Gastrocnemius medialis (tissue), 4 donors: ENCODE results near the gene FSIP1. TPM values are rescaled to one million over a fixed set of nuclear protein-coding genes. Genes with fewer than 3 reads are reported as not detected.

ENCODE experiments used
- ATAC-seq, 2 donors: fragments of 150-250 bp; one replicate each; pipeline ENCODE4 v1.9.1; 2016
- DNase-seq, 2 donors: peaks; one replicate each; pipeline ENCODE4 v3.0.0-alpha.2; 2019
- H3K27ac ChIP-seq, 4 donors: fragments of 200-600 bp; sonication (generic); 1 replicate in 1 of 4; 2 replicates in 3 of 4; pipeline ENCODE4 v1.5.1; 2016 to 2018; ENCODE audit warnings: mild to moderate bottlenecking in 2 of 4, moderate library complexity in 1 of 4
- H3K27me3 ChIP-seq, 3 donors: fragments of 200-600 bp; sonication (generic) in 2 of 3; 1 replicate in 1 of 3; 2 replicates in 2 of 3; pipeline versions ENCODE4 v1.5.1 to v1.6.0; 2016 to 2019; ENCODE audit warnings: mild to moderate bottlenecking in 1 of 3, moderate library complexity in 1 of 3
- H3K36me3 ChIP-seq, 2 donors: fragments of 200-600 bp; sonication (generic) in 1 of 2; one replicate each; pipeline ENCODE4 v1.5.1; 2017 to 2018
- H3K4me1 ChIP-seq, 2 donors: fragments of 200-600 bp; sonication (generic) in 1 of 2; one replicate each; pipeline ENCODE4 v1.5.1; 2016 to 2017; ENCODE audit warnings: mild to moderate bottlenecking in 2 of 2
- H3K4me3 ChIP-seq, 4 donors: fragments of 200-600 bp; sonication (generic) in 3 of 4; 1 replicate in 1 of 4; 2 replicates in 3 of 4; pipeline ENCODE4 v1.5.1; 2016 to 2019; ENCODE audit warnings: mild to moderate bottlenecking in 2 of 4
- H3K9me3 ChIP-seq, 3 donors: fragments of 200-600 bp; sonication (generic) in 2 of 3; 1 replicate in 1 of 3; 2 replicates in 2 of 3; pipeline ENCODE4 v1.5.1; 2016 to 2019
- CTCF ChIP-seq, 5 experiments: fragments of 450-650 bp in 3 of 5; fragments of 200-600 bp in 2 of 5; sonication (generic) in 2 of 5; IDR thresholded peaks in 4 of 5; conservative IDR thresholded peaks in 1 of 5; 1 replicate in 4 of 5; 2 replicates in 1 of 5; pipeline ENCODE4 v1.5.1; 2016 to 2019; ENCODE audit warnings: antibody characterized with exemption in 5 of 5, mild to moderate bottlenecking in 3 of 5, moderate library complexity in 3 of 5
- POLR2A ChIP-seq, 2 donors: fragments of 450-650 bp; IDR thresholded peaks; one replicate each; pipeline ENCODE4 v1.6.1; 2017; ENCODE audit warnings: antibody characterized with exemption in 2 of 2, mild to moderate bottlenecking in 2 of 2, moderate library complexity in 2 of 2
- in situ Hi-C, 4 donors: fragments of 200-750 bp; cut with MboI; loops; one replicate each; pipeline versions ENCODE4 v1.15.0 to v1.8.0; 2017; ENCODE audit warnings: low sequenced_read_pairs in 4 of 4
- intact Hi-C: fragments of 100-400 bp; cut with DNase I; formaldehyde crosslinking; loops from one replicate; pipeline ENCODE4 v1.15.1; 2023; ENCODE audit warnings: low total_unique reads
- total RNA-seq, 4 donors: library from RNA; depleted of rRNA; stranded (reverse); fragments of >200 nt; gene quantifications; one replicate each; pipeline versions ENCODE4 v1.1.0 to v1.2.3, GENCODE V29; 2016

FSIP1 gene
- total RNA-seq, 4 donors from 2014 or later = 0.11 to 23.9 (median 1.0) TPM; not detected in 1

- no peaks in the 10 kb centered on the region for H3K27me3 ChIP-seq
- H3K4me3 ChIP-seq = no peak overlapping the region
- no peaks in the 10 kb centered on the region for H3K9me3 ChIP-seq
- in situ Hi-C loops = loop anchor here in 2 of 4 donors (25.0 kb wide), 2 partner anchors 136 to 361 kb away; partner anchors contain the start of gene GPR176 (in 1 of the 2)
- no peak overlapping the region for H3K27ac ChIP-seq
- no peak for ATAC-seq
- peaks cover 0 to under 1% of the 10 kb centered on the region in 2 donors for H3K4me1 ChIP-seq
- no peak for DNase-seq
- TF ChIP-seq POLR2A (IDR thresholded peaks at IDR 0.05) (no peak), CTCF (IDR thresholded peaks at IDR 0.05 in 4 of 5, conservative IDR thresholded peaks at IDR 0.05 in 1 of 5) (no peak)
- no peaks in the 10 kb centered on the region for H3K36me3 ChIP-seq
- intact Hi-C loops = no loop called here
Measured at GRCh38 chr15:39776068-39776467, 6.6 kb downstream of the FSIP1 start.

- H3K27ac ChIP-seq = no peak overlapping the region
- no peak overlapping the region for H3K4me3 ChIP-seq
- H3K36me3 ChIP-seq = no peaks in the 10 kb centered on the region
- TF ChIP-seq CTCF (IDR thresholded peaks at IDR 0.05 in 4 of 5, conservative IDR thresholded peaks at IDR 0.05 in 1 of 5) (no peak), POLR2A (IDR thresholded peaks at IDR 0.05) (no peak)
- ATAC-seq = no peak
- in situ Hi-C loops = loop anchor here in 3 of 4 donors (25.0 kb wide), 3 partner anchors 138 to 1062 kb away; partner anchors contain the start of gene GPR176 (in 1 of the 3)
- DNase-seq = no peak
- H3K27me3 ChIP-seq = no peaks in the 10 kb centered on the region
- intact Hi-C loops = no loop called here
- no peaks in the 10 kb centered on the region for H3K9me3 ChIP-seq
- peaks cover 0 to 4% of the 10 kb centered on the region in 2 donors for H3K4me1 ChIP-seq
Measured at GRCh38 chr15:39774688-39775267, 7.9 kb downstream of the FSIP1 start.

- no peaks in the 10 kb centered on the region for H3K27me3 ChIP-seq
- no peak overlapping the region for H3K4me3 ChIP-seq
- peak overlapping the region; percentile 20 to 56 (median 34) for H3K27ac ChIP-seq
- no peaks in the 10 kb centered on the region for H3K9me3 ChIP-seq
- in situ Hi-C loops (loop anchor here in 1 of 4 donors (25.0 kb wide), 1 partner anchor 1059 kb away; no protein-coding TSS in a partner anchor), intact Hi-C loops (no loop called here)
- no peaks in the 10 kb centered on the region for H3K36me3 ChIP-seq
- peak; percentile 36 to 49 for ATAC-seq
- TF ChIP-seq CTCF (IDR thresholded peaks at IDR 0.05 in 4 of 5, conservative IDR thresholded peaks at IDR 0.05 in 1 of 5) (no peak), POLR2A (IDR thresholded peaks at IDR 0.05) (no peak)
- peaks cover 0 to 4% of the 10 kb centered on the region in 2 donors for H3K4me1 ChIP-seq
- DNase-seq = no peak
Measured at GRCh38 chr15:39770748-39771689, 11.6 kb downstream of the FSIP1 start.

GRCh38 chr15:39767921-39768320, 14.7 kb downstream of the FSIP1 start:
- Histone ChIP-seq H3K27me3 (no peaks in the 10 kb centered on the region), H3K4me3 (no peak overlapping the region), H3K4me1 (peaks cover 0 to 4% of the 10 kb centered on the region in 2 donors), H3K9me3 (no peaks in the 10 kb centered on the region), H3K27ac (no peak overlapping the region), H3K36me3 (no peaks in the 10 kb centered on the region)
- in situ Hi-C loops (loop anchor here in 3 of 4 donors (10.0 to 25.0 kb wide), 3 partner anchors 83 to 1063 kb away; no protein-coding TSS in a partner anchor), intact Hi-C loops (no loop called here)
- ATAC-seq (no peak), DNase-seq (no peak)
- TF ChIP-seq CTCF (IDR thresholded peaks at IDR 0.05 in 4 of 5, conservative IDR thresholded peaks at IDR 0.05 in 1 of 5) (no peak), POLR2A (IDR thresholded peaks at IDR 0.05) (no peak)
